ENCODE data around the gene PPM1H.

- no peak for TF ChIP-seq CTCF (IDR thresholded peaks at IDR 0.05)
- no peak for TF ChIP-seq POLR2A (IDR thresholded peaks at IDR 0.05)
- peak in 2 of 3 donors; percentile 75 to 81 for TF ChIP-seq POLR2AphosphoS5 (IDR thresholded peaks at IDR 0.05)
Measured at GRCh38 chr12:62760779-62761178, 174.2 kb downstream of the PPM1H start.

All from stomach (tissue), 4 donors.